NCI-H345 treated with DMSO at 0.1 percent for 48 hours (cell line): Measurements from ENCODE around the gene MEGF8.

Experiments used
- DNase-seq: peaks from one replicate; lab custom pipeline; 2025; ENCODE audit not compliant: unreplicated experiment; lab: John Stamatoyannopoulos, UW

Gene MEGF8

GRCh38 chr19:42409477-42409876, 84.0 kb downstream of the MEGF8 start:
- no peak for DNase-seq

GRCh38 chr19:42410371-42410770, 84.9 kb downstream of the MEGF8 start:
- DNase-seq: no peak

GRCh38 chr19:42411581-42412178, 86.2 kb downstream of the MEGF8 start:
- DNase-seq: no peak

- no peak for DNase-seq
These were observed 86.8 kb downstream of the MEGF8 start for GRCh38 chr19:42412227-42412626.

- DNase-seq: no peak
These were observed 87.2 kb downstream of the MEGF8 start for GRCh38 chr19:42412661-42413076.

GRCh38 chr19:42419309-42419708, 93.9 kb downstream of the MEGF8 start:
- no peak for DNase-seq

DNA sequence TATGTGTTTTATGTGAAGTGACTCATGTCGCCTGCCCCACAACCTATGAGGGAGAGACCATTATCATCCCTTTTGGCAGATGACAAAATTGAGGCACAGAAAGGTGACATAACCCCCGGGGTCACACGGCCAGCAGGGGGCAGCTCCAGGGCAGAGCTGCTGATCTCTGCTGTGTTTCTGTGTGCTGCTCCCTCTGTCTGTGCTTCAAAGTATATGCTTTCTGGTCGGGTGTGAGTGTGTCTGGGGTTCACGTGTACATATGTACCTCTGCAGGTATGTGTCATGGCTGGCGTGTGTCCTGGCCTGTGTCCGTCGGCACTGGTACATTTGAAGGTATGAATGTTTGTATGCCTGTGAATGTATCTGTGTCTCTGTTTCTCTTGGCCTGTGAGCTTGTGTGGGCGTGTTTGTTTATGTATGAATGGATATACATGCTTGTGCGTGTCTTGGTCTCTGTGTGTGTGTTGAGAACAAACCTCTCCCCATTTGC, 94.7 kb downstream of the MEGF8 start:
- no peak for DNase-seq

DNA sequence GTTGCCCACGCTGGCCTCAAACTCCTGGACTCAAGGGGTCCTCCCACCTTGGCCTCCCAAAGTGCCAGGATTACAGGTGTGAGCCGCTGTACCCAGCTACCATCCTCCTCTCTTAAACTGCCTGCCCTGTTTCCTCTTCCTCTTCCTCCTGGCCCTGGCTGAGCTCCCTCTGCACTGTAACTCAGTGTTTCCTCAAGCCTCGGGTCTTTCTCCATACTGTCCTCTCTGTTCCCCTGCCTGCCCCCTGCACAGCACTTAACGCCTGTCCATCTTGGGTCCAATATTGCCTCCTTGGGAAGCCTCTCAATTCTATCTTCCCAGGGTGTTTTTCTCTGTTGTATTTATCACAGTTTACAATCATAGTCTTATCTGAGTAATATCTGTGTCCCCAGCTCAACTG, 95.7 kb downstream of the MEGF8 start:
- DNase-seq: no peak

- DNase-seq: no peak
These were observed 96.2 kb downstream of the MEGF8 start for GRCh38 chr19:42421591-42422031.

DNA sequence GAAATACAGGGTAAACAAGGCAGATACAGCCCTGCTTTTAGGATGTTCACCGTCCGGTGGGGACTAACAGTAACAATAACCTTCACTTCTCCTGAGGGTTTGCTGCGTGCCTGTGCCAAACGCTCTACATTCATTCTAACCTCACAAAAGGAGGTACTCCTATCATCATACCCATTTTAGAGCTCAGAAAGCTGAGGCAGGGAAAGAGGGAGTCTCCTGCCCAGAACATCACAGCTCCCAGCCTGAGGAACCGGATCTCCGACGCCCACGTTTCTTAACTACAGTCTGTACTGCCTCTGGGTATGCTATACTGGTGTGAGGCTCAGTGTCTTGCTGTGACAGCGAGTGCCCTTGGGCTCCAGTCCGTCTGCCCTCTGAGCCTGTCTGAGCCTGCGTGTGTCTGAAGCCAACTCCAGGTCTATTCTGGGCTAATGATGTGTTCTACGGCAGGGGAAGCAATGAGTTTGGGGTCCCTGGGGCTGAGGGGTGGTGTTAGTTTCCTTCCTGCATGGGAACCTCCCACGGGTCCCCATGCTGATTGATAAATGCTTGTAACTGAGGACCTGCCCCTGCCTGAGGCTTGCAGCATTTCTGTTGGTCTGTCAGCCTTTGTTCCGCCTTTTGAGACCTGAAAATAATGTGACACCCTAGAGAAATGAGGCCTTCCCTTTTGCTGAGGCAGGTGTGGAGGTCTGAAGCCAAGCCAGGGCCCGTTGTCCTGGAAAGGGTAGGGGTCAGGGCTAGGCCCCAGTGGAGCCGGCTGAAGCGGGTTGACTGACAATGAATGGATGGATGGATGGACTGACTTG, 96.9 kb downstream of the MEGF8 start:
- no peak for DNase-seq

GRCh38 chr19:42422901-42423461, 97.5 kb downstream of the MEGF8 start:
- no peak for DNase-seq

GRCh38 chr19:42423462-42424344, 98.3 kb downstream of the MEGF8 start:
- DNase-seq: peak; percentile 52

DNA sequence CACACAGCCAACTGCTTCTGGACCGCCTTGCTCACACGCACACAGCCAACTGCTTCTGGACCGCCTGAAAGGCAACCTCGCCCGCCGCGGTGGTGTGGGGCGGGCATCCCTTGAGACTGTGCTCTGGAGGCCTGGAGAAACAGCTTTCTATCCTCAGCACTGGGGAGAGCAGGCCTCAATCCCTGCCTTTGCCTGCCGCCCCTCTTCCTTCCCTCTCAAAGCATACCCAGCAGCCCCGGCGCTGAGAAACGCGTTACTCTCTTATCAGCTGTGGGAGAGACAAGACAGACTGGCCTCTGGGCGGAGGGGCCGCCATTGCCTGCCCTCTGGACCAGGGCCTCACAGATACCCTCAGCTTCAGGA, 98.9 kb downstream of the MEGF8 start:
- DNase-seq: no peak

DNA sequence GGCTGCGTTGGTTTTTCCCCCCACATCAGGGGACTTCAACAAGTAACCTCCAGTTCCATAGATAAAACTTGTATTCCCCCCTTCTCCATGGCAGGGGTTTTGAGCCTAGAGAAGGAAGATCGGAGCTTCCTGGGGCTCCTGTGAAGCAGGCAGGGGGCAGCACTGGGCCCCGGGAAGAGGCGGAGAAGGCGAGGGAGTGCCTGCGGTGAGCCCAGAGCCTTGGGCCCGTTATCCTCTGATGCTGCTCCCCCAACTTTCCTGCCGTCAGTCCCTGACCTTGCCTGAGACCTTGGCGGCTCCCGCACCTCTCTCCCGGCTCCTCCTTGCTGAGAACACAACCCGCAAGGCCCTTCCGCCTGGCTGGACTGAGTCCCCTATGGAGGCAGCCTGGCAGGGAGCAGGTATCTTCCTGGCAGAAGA, 99.3 kb downstream of the MEGF8 start:
- no peak for DNase-seq

- peak; percentile 79 for DNase-seq
These were observed 101.2 kb downstream of the MEGF8 start for GRCh38 chr19:42426643-42427042.

DNA sequence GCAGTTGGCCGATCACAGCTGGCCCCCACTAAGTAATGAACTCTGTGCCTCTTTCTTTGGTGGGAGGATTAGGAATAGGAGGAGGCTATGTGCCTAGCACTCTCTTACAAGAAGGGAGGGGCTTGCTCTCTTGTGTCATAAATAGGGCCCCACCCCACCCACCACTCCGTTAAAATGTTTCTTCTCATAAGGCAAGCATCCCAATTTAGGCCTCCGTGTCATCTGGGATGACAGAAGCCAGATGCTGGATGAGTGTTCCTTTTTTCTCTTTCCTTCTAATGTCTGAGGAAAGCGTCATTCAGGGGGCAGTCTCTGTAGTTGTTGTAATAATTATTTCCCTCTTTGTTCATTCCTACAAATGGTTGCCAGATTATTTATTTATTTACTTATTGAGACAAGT, 101.9 kb downstream of the MEGF8 start, which contains the start of gene LIPE:
TSS of gene LIPE (minus strand) at position 76 of the 400 bp plus-strand sequence. CDS start 239 bp downstream, outside the sequence.
- DNase-seq: no peak
